NT2/D1 (cell line): ENCODE results near the gene COL1A1.

Source experiments
- SUZ12 ChIP-seq: IDR thresholded peaks from 2 replicates; pipeline ENCODE4 v1.6.1; 2011; ENCODE audit not compliant: insufficient read length, insufficient read depth; ENCODE audit errors: extremely low read depth
- YY1 ChIP-seq: IDR thresholded peaks from 2 replicates; pipeline ENCODE4 v1.6.1; 2011; ENCODE audit not compliant: insufficient read length, insufficient read depth
- ZNF274 ChIP-seq: IDR thresholded peaks from 2 replicates; pipeline ENCODE4 v1.6.1; 2011; ENCODE audit warnings: mild to moderate bottlenecking, low read depth, low read length

DNA sequence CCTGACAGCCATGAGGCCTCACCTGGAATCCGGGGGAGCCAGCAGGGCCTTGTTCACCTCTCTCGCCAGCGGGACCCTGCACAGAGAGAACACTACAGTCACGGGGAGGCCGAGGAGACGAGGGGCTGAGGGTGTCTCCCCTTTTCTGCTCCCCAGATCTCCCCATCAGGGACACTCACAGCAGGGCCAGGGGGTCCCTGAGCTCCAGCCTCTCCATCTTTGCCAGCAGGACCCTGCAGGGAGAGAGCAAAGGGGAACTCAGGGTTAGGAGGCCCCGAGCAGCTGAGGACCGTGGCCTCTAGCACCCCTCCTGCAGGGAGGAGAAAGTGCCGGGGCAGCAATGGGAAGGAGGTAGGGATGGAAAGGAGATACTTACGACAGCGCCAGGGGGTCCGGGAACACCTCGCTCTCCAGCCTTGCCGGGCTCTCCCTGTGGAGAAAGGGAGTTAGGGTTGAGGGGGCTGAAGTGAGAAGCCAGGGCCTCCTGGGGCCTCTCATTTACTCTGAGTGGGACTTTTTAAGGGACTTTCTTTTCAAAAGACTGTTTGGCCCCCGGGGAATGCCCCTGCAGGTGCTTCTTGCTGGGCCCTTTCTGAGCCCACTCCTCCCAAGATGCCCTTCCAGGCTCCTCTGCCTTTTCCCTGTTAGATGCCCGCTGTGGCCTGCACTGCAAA is 8.7 kb downstream of the COL1A1 start:
- TF ChIP-seq YY1 (no peak), ZNF274 (no peak), SUZ12 (no peak)
